HepG2 (cell line): ENCODE data around the gene SOX8. TPM values are rescaled to one million over a fixed set of nuclear protein-coding genes. Genes with fewer than 3 reads are reported as not detected.
A peak's percentile ranks its signal among the peaks of the same experiment; 100 is the strongest.

ENCODE experiments used
- ATAC-seq: fragments of 200-7000 bp; cut with Tn5 transposase; 3 replicates; pipeline ENCODE4 v1.9.1; 2020; ENCODE audit warnings: mild to moderate bottlenecking, moderate library complexity
- BruUV-seq: library from RNA; stranded (reverse); fragments of 400-500 nt; replicated peaks from 2 replicates; lab custom pipeline; 2021; lab: Mats Ljungman, UMichigan
- CTCF ChIA-PET: fragments of 300-600 bp; formaldehyde crosslinking; extraction: SDS; loops from one replicate; lab custom pipeline; 2021; ENCODE audit warnings: low total read pairs, inconsistent platforms, low intra/inter-chr PET ratio; lab: Yijun Ruan, JAX
- POLR2A ChIA-PET: fragments of 350-600 bp; sonication (Branson Sonifier 250); formaldehyde crosslinking; loops from one replicate; lab custom pipeline; 2020; ENCODE audit warnings: antibody characterized with exemption, inconsistent platforms; lab: Yijun Ruan, JAX
- DNase-seq: peaks from one replicate; pipeline ENCODE4 v3.0.0-alpha.2; 2015; ENCODE audit warnings: low spot score
- FAIRE-seq: peaks from 3 replicates; lab custom pipeline; 2011; peaks lifted over from hg19 to GRCh38; lab: Jason Lieb, UNC
- H2AFZ ChIP-seq: one replicate; pipeline ENCODE4 v1.6.1; 2011; ENCODE audit warnings: low read length, inconsistent platforms
- H3K27ac ChIP-seq: fragments of 300-600 bp; 3 replicates; pipeline ENCODE4 v1.8.0; 2011; ENCODE audit warnings: mixed run types, mild to moderate bottlenecking, mixed read lengths, low read length, inconsistent platforms; ENCODE audit not compliant: insufficient read depth; ENCODE audit errors: extremely low read length
- H3K27me3 ChIP-seq, 2 experiments: fragments of 200-600 bp in 1 of 2; 2 replicates in 1 of 2; 3 replicates in 1 of 2; pipeline versions ENCODE4 v1.6.0 to v1.8.0; 2011; ENCODE audit warnings: low read length in 2 of 2, mild to moderate bottlenecking in 2 of 2, moderate library complexity in 2 of 2, inconsistent platforms in 1 of 2; ENCODE audit not compliant: insufficient read depth in 2 of 2, control insufficient read depth in 1 of 2
- H3K36me3 ChIP-seq, 2 experiments: fragments of 200-600 bp in 1 of 2; replicated peaks in 1 of 2; 2 replicates in 1 of 2; 3 replicates in 1 of 2; pipeline versions ENCODE4 v1.5.1 to v1.8.0; 2011; ENCODE audit warnings: low read length in 2 of 2, inconsistent platforms in 1 of 2; ENCODE audit not compliant: insufficient read depth in 2 of 2, control insufficient read depth in 1 of 2
- H3K4me1 ChIP-seq: 2 replicates; pipeline ENCODE4 v1.5.1; 2012; ENCODE audit warnings: low read length, inconsistent platforms; ENCODE audit not compliant: insufficient read depth
- H3K4me2 ChIP-seq: 2 replicates; pipeline ENCODE4 v1.6.0; 2011; ENCODE audit warnings: low read depth, low read length, inconsistent platforms
- H3K4me3 ChIP-seq, 3 experiments: fragments of 200-600 bp in 1 of 3; sonication (generic), shearing (Covaris generic) in 1 of 3; replicated peaks in 1 of 3; 2 replicates each; pipeline ENCODE4 v1.5.1; 2011 to 2016; ENCODE audit warnings: low read length in 3 of 3, inconsistent platforms in 2 of 3, low read depth in 2 of 3, mild to moderate bottlenecking in 2 of 3, control low read depth in 1 of 3, mixed read lengths in 1 of 3; ENCODE audit not compliant: insufficient read depth in 1 of 3
- H3K79me2 ChIP-seq: one replicate; pipeline ENCODE4 v1.6.1; 2011; ENCODE audit warnings: low read length, inconsistent platforms; ENCODE audit not compliant: insufficient read depth
- H3K9ac ChIP-seq: 2 replicates; pipeline ENCODE4 v1.6.0; 2011; ENCODE audit warnings: mild to moderate bottlenecking, low read depth, low read length, inconsistent platforms; ENCODE audit not compliant: insufficient read depth
- H3K9me3 ChIP-seq: 2 replicates; pipeline ENCODE4 v1.5.1; 2012; ENCODE audit warnings: mild to moderate bottlenecking, low read length
- H4K20me1 ChIP-seq: 2 replicates; pipeline ENCODE4 v1.6.0; 2011; ENCODE audit warnings: inconsistent platforms, mild to moderate bottlenecking, low read length, moderate library complexity; ENCODE audit not compliant: insufficient read depth
- CBFB ChIP-seq: sonication (generic); formaldehyde crosslinking; IDR thresholded peaks from 2 replicates; pipeline ENCODE4 v1.4.0; 2020; ENCODE audit warnings: missing genetic modification reagents
- EZH2 ChIP-seq: conservative IDR thresholded peaks from 2 replicates; pipeline ENCODE4 v1.6.1; 2012; ENCODE audit warnings: mild to moderate bottlenecking, low read depth, low read length, moderate library complexity
- NR3C1 ChIP-seq: sonication (generic); formaldehyde crosslinking; IDR thresholded peaks from 2 replicates; pipeline ENCODE4 v1.4.0; 2020; ENCODE audit warnings: missing genetic modification reagents
- ZFP62 ChIP-seq: sonication (generic); formaldehyde crosslinking; IDR thresholded peaks from 2 replicates; pipeline ENCODE4 v1.4.0; 2020; ENCODE audit warnings: missing genetic modification reagents
- ZNF251 ChIP-seq: sonication (generic); formaldehyde crosslinking; IDR thresholded peaks from 2 replicates; pipeline ENCODE4 v1.9.0; 2021; ENCODE audit warnings: mild to moderate bottlenecking, missing genetic modification reagents
- ZNF7 ChIP-seq: IDR thresholded peaks from 2 replicates; pipeline ENCODE4 v1.6.1; 2016; ENCODE audit warnings: missing biosample characterization, missing genetic modification reagents
- WGBS: methylation state at CpG from one replicate; pipeline ENCODE4 v1.1.6; 2017; ENCODE audit warnings: low lambda C conversion rate; 5-methylcytosine and 5-hydroxymethylcytosine counted together
- in situ Hi-C: cut with HindIII; loops from 2 replicates; pipeline ENCODE4 v1.10.0; 2017; ENCODE audit warnings: low pct_unique_long_range_greater_than_20kb; ENCODE audit not compliant: extremely low pct_ligation_motif_present
- intact Hi-C: fragments of 100-400 bp; cut with micrococcal nuclease; formaldehyde crosslinking; loops from one replicate; pipeline ENCODE4 v1.10.0; 2022; ENCODE audit not compliant: unreplicated experiment
- polyA plus RNA-seq, 8 experiments: library from polyadenylated mRNA; depleted of rRNA in 3 of 8; stranded (reverse) in 7 of 8; unstranded in 1 of 8; fragments of >200 nt; fragmentation: Illumina TruSeq in 4 of 8; extraction: Trizol in 4 of 8; gene quantifications; 2 replicates each; pipeline versions ENCODE4 v1.2.1 to v1.2.3, GENCODE V29; 2011 to 2016; ENCODE audit warnings: low read depth in 4 of 8, missing spikeins in 1 of 8, mixed read lengths in 1 of 8; ENCODE audit not compliant: insufficient read depth in 1 of 8
- total RNA-seq, 5 experiments: library from RNA; depleted of rRNA; stranded (reverse); fragments of >200 nt; fragmentation: Illumina TruSeq; extraction: Trizol; gene quantifications; 2 replicates each; pipeline ENCODE4 v1.2.3, GENCODE V29; 2016; ENCODE audit warnings: low read depth in 1 of 5
- TF ChIP-seq, protein P1 (sequence below): sonication (generic); formaldehyde crosslinking; IDR thresholded peaks from 2 replicates; pipeline ENCODE4 v1.5.0; 2020; ENCODE audit warnings: missing genetic modification reagents, mild to moderate bottlenecking, borderline replicate concordance
- TF ChIP-seq, protein P2 (sequence below): sonication (generic); formaldehyde crosslinking; IDR thresholded peaks from 2 replicates; pipeline ENCODE4 v1.5.1; 2020; ENCODE audit warnings: missing genetic modification reagents, mild to moderate bottlenecking, borderline replicate concordance
- TF ChIP-seq, protein P3 (sequence below): sonication (generic); formaldehyde crosslinking; IDR thresholded peaks from 2 replicates; pipeline ENCODE4 v1.5.0; 2020; ENCODE audit warnings: mild to moderate bottlenecking, missing genetic modification reagents

Gene SOX8
- total and polyA plus RNA-seq, 2 of the 13 experiments (the other 11 are each of a cell fraction or from before 2014, with no cell fraction given), result 0.20 to 0.28 TPM

DNA sequence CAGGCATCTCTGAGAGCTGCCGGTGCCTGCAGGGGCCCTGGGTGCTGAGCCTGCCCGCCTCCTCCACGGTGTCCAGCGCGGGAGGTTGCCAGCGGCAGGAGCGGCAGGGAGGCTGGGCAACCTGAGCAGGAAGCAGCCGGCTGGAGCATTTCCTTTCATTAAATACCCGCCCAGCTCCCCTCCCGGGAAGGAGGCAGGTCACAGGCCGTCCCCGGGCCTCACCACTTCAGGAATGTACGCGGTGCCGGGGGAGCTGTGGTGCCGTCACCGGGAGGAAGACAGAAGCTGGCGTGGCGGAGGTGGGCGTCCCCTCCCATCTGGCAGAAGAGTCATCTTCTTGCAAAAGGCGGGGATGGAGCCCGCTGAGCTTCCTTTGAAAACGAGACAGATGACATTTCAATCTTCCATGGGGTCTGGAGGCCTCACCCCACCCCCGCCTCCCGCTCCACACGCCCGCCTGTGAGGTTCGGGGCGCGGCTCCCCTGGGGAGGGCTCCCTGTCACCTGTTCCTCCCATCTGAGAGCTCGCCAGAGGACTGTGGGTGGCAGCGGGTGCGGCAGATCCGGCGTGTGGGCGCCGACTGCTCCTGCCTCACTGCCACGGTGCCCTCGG, 16.0 kb downstream of the SOX8 start:
- no peak for FAIRE-seq
- peaks cover 4% of the 10 kb centered on the region; the same call in 1 of the 2 replicates for H4K20me1 ChIP-seq
- intact Hi-C loops, result no loop called here
- TF ChIP-seq EZH2 (peak; percentile 4; the same call in 1 of the 2 replicates), ZNF7 (CRISPR knock-in tag) (no peak)
- TF ChIP-seq, all 625 proteins: peak for 1
- no TSS peak for BruUV-seq
- no peak overlapping the region for H3K27ac ChIP-seq
- in situ Hi-C loops, result no loop called here
- H3K4me3 ChIP-seq, result no peak overlapping the region
- peaks cover 30 to 80% of the 10 kb centered on the region in 2 experiments for H3K27me3 ChIP-seq
- H3K9ac ChIP-seq, result no peak overlapping the region
- no peaks in the 10 kb centered on the region for H3K79me2 ChIP-seq
- H3K36me3 ChIP-seq, result no peaks in the 10 kb centered on the region
- no peak overlapping the region for H2AFZ ChIP-seq
- H3K4me2 ChIP-seq, result no peak overlapping the region
- DNase-seq (no peak), ATAC-seq (no peak)
- ChIA-PET CTCF (no interaction called here), POLR2A (no interaction called here)
- WGBS, result 98% methylated on average over 7 of the region's 39 CpGs
- H3K9me3 ChIP-seq, result no peaks in the 10 kb centered on the region
- no peaks in the 10 kb centered on the region for H3K4me1 ChIP-seq

DNA sequence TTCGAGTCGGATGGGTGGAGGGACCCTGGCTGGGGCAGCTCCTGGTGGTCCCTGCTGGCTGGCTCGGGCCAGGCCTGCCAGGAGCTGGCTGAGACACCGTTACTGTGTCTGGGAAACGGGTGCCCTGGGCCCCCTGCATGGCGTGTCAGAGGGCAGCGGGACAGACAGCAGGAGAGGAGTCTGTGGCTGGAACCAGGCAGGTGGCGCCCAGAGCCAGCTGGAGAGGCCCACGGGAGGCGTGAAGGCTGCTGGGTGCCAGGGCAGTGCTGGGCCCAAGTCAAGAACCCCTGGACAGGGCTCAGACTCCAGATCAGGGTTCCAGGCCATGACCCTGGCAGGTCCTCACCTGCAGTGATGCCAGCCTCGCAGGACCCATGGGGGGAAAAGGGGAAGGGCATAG, 16.6 kb downstream of the SOX8 start:
- intact Hi-C loops (no loop called here), in situ Hi-C loops (no loop called here)
- CTCF ChIA-PET, result no interaction called here
- BruUV-seq, result no TSS peak
- no peak overlapping the region for H2AFZ ChIP-seq
- no peak overlapping the region for H3K9ac ChIP-seq
- no peak for FAIRE-seq
- H3K27me3 ChIP-seq, result peaks cover 34 to 86% of the 10 kb centered on the region in 2 experiments
- no peaks in the 10 kb centered on the region for H3K36me3 ChIP-seq
- ATAC-seq, result no peak
- no peak overlapping the region for H3K4me2 ChIP-seq
- DNase-seq, result no peak
- no peak overlapping the region for H3K4me3 ChIP-seq
- H3K27ac ChIP-seq, result no peak overlapping the region
- WGBS, result 25% methylated on average over 4 of the region's 11 CpGs
- peaks cover 4% of the 10 kb centered on the region; the same call in 1 of the 2 replicates for H4K20me1 ChIP-seq
- no peaks in the 10 kb centered on the region for H3K4me1 ChIP-seq
- H3K79me2 ChIP-seq, result no peaks in the 10 kb centered on the region
- TF ChIP-seq, protein P1, sequence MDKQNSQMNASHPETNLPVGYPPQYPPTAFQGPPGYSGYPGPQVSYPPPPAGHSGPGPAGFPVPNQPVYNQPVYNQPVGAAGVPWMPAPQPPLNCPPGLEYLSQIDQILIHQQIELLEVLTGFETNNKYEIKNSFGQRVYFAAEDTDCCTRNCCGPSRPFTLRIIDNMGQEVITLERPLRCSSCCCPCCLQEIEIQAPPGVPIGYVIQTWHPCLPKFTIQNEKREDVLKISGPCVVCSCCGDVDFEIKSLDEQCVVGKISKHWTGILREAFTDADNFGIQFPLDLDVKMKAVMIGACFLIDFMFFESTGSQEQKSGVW (CRISPR knock-in tag), result no peak
- TF ChIP-seq, protein P2, sequence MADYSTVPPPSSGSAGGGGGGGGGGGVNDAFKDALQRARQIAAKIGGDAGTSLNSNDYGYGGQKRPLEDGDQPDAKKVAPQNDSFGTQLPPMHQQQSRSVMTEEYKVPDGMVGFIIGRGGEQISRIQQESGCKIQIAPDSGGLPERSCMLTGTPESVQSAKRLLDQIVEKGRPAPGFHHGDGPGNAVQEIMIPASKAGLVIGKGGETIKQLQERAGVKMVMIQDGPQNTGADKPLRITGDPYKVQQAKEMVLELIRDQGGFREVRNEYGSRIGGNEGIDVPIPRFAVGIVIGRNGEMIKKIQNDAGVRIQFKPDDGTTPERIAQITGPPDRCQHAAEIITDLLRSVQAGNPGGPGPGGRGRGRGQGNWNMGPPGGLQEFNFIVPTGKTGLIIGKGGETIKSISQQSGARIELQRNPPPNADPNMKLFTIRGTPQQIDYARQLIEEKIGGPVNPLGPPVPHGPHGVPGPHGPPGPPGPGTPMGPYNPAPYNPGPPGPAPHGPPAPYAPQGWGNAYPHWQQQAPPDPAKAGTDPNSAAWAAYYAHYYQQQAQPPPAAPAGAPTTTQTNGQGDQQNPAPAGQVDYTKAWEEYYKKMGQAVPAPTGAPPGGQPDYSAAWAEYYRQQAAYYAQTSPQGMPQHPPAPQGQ (CRISPR knock-in tag), result no peak
- TF ChIP-seq NR3C1 (CRISPR knock-in tag), result no peak
- TF ChIP-seq CBFB, result no peak
- TF ChIP-seq ZFP62 (CRISPR knock-in tag), result no peak
- no peak for TF ChIP-seq ZNF251
- TF ChIP-seq, protein P3, sequence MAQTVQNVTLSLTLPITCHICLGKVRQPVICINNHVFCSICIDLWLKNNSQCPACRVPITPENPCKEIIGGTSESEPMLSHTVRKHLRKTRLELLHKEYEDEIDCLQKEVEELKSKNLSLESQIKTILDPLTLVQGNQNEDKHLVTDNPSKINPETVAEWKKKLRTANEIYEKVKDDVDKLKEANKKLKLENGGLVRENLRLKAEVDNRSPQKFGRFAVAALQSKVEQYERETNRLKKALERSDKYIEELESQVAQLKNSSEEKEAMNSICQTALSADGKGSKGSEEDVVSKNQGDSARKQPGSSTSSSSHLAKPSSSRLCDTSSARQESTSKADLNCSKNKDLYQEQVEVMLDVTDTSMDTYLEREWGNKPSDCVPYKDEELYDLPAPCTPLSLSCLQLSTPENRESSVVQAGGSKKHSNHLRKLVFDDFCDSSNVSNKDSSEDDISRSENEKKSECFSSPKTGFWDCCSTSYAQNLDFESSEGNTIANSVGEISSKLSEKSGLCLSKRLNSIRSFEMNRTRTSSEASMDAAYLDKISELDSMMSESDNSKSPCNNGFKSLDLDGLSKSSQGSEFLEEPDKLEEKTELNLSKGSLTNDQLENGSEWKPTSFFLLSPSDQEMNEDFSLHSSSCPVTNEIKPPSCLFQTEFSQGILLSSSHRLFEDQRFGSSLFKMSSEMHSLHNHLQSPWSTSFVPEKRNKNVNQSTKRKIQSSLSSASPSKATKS (CRISPR knock-in tag), result no peak
- TF ChIP-seq ZNF7 (CRISPR knock-in tag), result no peak
- no peaks in the 10 kb centered on the region for H3K9me3 ChIP-seq
- POLR2A ChIA-PET, result no interaction called here
